Mesendoderm (in vitro differentiated cells): Measurements from ENCODE around the gene RABL6.

Experiments
- DNase-seq: peaks from one replicate; pipeline ENCODE4 v3.0.0; 2013
- H2AK5ac ChIP-seq: 2 replicates; pipeline ENCODE4 v1.6.1; 2013; ENCODE audit warnings: low read length, inconsistent platforms
- H2BK120ac ChIP-seq: 2 replicates; pipeline ENCODE4 v1.6.1; 2013; ENCODE audit warnings: low read depth, mild to moderate bottlenecking, low read length, moderate library complexity, mixed read lengths
- H2BK15ac ChIP-seq: replicated peaks from 2 replicates; pipeline ENCODE4 v1.6.1; 2013; ENCODE audit warnings: low read depth, mild to moderate bottlenecking, moderate library complexity
- H2BK5ac ChIP-seq: 2 replicates; pipeline ENCODE4 v1.6.1; 2013; ENCODE audit warnings: low read length, inconsistent platforms
- H3K18ac ChIP-seq: 2 replicates; pipeline ENCODE4 v1.6.1; 2013; ENCODE audit warnings: mild to moderate bottlenecking, low read length, mixed read lengths
- H3K23ac ChIP-seq: one replicate; pipeline ENCODE4 v1.6.1; 2013; ENCODE audit warnings: low read length
- H3K27ac ChIP-seq: 2 replicates; pipeline ENCODE4 v1.5.1; 2013; ENCODE audit warnings: low read depth, mild to moderate bottlenecking, inconsistent platforms, low read length, moderate library complexity
- H3K27me3 ChIP-seq: 2 replicates; pipeline ENCODE4 v1.6.1; 2013; ENCODE audit warnings: low read length, control low read depth, mild to moderate bottlenecking, inconsistent platforms; ENCODE audit not compliant: insufficient read depth, poor library complexity
- H3K36me3 ChIP-seq: 2 replicates; pipeline ENCODE4 v1.6.1; 2013; ENCODE audit warnings: low read length, inconsistent platforms; ENCODE audit not compliant: control insufficient read depth, insufficient read depth
- H3K4ac ChIP-seq: one replicate; pipeline ENCODE4 v1.6.1; 2013; ENCODE audit warnings: low read depth, mild to moderate bottlenecking, low read length, moderate library complexity
- H3K4me1 ChIP-seq: 2 replicates; pipeline ENCODE4 v1.6.1; 2013; ENCODE audit warnings: low read depth, low read length, inconsistent platforms; ENCODE audit not compliant: control insufficient read depth
- H3K4me2 ChIP-seq: 2 replicates; pipeline ENCODE4 v1.6.1; 2013; ENCODE audit warnings: low read length
- H3K4me3 ChIP-seq: 2 replicates; pipeline ENCODE4 v1.5.1; 2013; ENCODE audit warnings: mild to moderate bottlenecking, low read length
- H3K56ac ChIP-seq: one replicate; pipeline ENCODE4 v1.6.1; 2013; ENCODE audit warnings: low read length
- H3K79me1 ChIP-seq: 2 replicates; pipeline ENCODE4 v1.6.1; 2013; ENCODE audit warnings: low read length, inconsistent platforms
- H3K79me2 ChIP-seq: 2 replicates; pipeline ENCODE4 v1.6.1; 2013; ENCODE audit warnings: mild to moderate bottlenecking, low read length; ENCODE audit not compliant: control insufficient read depth, insufficient read depth
- H3K9ac ChIP-seq: 2 replicates; pipeline ENCODE4 v1.6.1; 2013; ENCODE audit warnings: low read length, inconsistent platforms
- H4K5ac ChIP-seq: one replicate; pipeline ENCODE4 v1.6.1; 2013; ENCODE audit warnings: low read length
- H4K8ac ChIP-seq: one replicate; pipeline ENCODE4 v1.6.1; 2013; ENCODE audit warnings: low read depth, mild to moderate bottlenecking, control low read depth, low read length, moderate library complexity
- WGBS: extraction: QIAGEN DNeasy Blood & Tissue Kit; methylation state at CpG from one replicate; pipeline ENCODE4 v1.1.7; 2013; ENCODE audit warnings: low lambda C conversion rate, missing lambda C conversion rate; ENCODE audit not compliant: insufficient coverage; ENCODE audit errors: extremely low coverage; 5-methylcytosine and 5-hydroxymethylcytosine counted together

RABL6 gene

GRCh38 chr9:136844761-136845464 is 37.2 kb downstream of the RABL6 start:
- no peak overlapping the region for H3K23ac ChIP-seq
- no peak overlapping the region for H3K56ac ChIP-seq
- no peak for DNase-seq
- H4K8ac ChIP-seq = no peak overlapping the region
- H3K79me2 ChIP-seq = no peaks in the 10 kb centered on the region
- H3K4me1 ChIP-seq = no peaks in the 10 kb centered on the region
- H3K27ac ChIP-seq = no peak overlapping the region
- no peak overlapping the region for H4K5ac ChIP-seq
- no peak overlapping the region for H3K9ac ChIP-seq
- H2BK5ac ChIP-seq = no peak overlapping the region
- no peaks in the 10 kb centered on the region for H3K36me3 ChIP-seq
- no peak overlapping the region for H2BK15ac ChIP-seq
- no peaks in the 10 kb centered on the region for H3K79me1 ChIP-seq
- H3K4me2 ChIP-seq = no peak overlapping the region
- no peak overlapping the region for H3K4me3 ChIP-seq
- no peak overlapping the region for H2BK120ac ChIP-seq
- no CpG with 5 or more reads among the region's 88 CpGs for WGBS
- H3K18ac ChIP-seq = no peak overlapping the region
- no peak overlapping the region for H2AK5ac ChIP-seq
- H3K4ac ChIP-seq = no peak overlapping the region
- H3K27me3 ChIP-seq = no peaks in the 10 kb centered on the region

- Histone ChIP-seq H2AK5ac (no peak overlapping the region), H3K4me1 (no peaks in the 10 kb centered on the region), H2BK120ac (no peak overlapping the region), H4K5ac (no peak overlapping the region), H3K79me1 (no peaks in the 10 kb centered on the region), H3K4me3 (no peak overlapping the region), H3K27me3 (no peaks in the 10 kb centered on the region), H3K9ac (no peak overlapping the region), H2BK15ac (no peak overlapping the region), H3K18ac (no peak overlapping the region), H3K36me3 (no peaks in the 10 kb centered on the region), H3K23ac (no peak overlapping the region), H3K56ac (no peak overlapping the region), H3K4ac (no peak overlapping the region), H2BK5ac (no peak overlapping the region), H3K79me2 (no peaks in the 10 kb centered on the region), H3K27ac (no peak overlapping the region), H4K8ac (no peak overlapping the region), H3K4me2 (no peak overlapping the region)
- no CpG with 5 or more reads among the region's 102 CpGs for WGBS
- no peak for DNase-seq
Measured at GRCh38 chr9:136845465-136846260, 37.9 kb downstream of the RABL6 start.

- H3K27me3 ChIP-seq = no peaks in the 10 kb centered on the region
- peak overlapping the region; percentile 75 for H3K9ac ChIP-seq
- no CpG with 5 or more reads among the region's 98 CpGs for WGBS
- H2BK120ac ChIP-seq = no peak overlapping the region
- H3K27ac ChIP-seq = no peak overlapping the region
- no peaks in the 10 kb centered on the region for H3K4me1 ChIP-seq
- no peak overlapping the region for H2BK15ac ChIP-seq
- H4K5ac ChIP-seq = no peak overlapping the region
- no peak overlapping the region for H3K4ac ChIP-seq
- no peak overlapping the region for H4K8ac ChIP-seq
- H3K36me3 ChIP-seq = no peaks in the 10 kb centered on the region
- peak overlapping the region; percentile 86 for H3K56ac ChIP-seq
- H3K18ac ChIP-seq = peak overlapping the region; percentile 11
- H3K79me1 ChIP-seq = no peaks in the 10 kb centered on the region
- no peak overlapping the region for H2BK5ac ChIP-seq
- no peak for DNase-seq
- no peaks in the 10 kb centered on the region for H3K79me2 ChIP-seq
- H3K4me2 ChIP-seq = peak overlapping the region; percentile 50
- no peak overlapping the region for H2AK5ac ChIP-seq
- H3K23ac ChIP-seq = no peak overlapping the region
- H3K4me3 ChIP-seq = no peak overlapping the region
Measured at GRCh38 chr9:136846376-136847087, 38.8 kb downstream of the RABL6 start.

- no peak overlapping the region for H2BK120ac ChIP-seq
- H3K56ac ChIP-seq = peak overlapping the region; percentile 99
- DNase-seq = peak; percentile 92
- no peaks in the 10 kb centered on the region for H3K27me3 ChIP-seq
- no peaks in the 10 kb centered on the region for H3K79me2 ChIP-seq
- no peak overlapping the region for H4K5ac ChIP-seq
- H3K79me1 ChIP-seq = no peaks in the 10 kb centered on the region
- peak overlapping the region; percentile 69 for H3K27ac ChIP-seq
- WGBS = no CpG with 5 or more reads among the region's 75 CpGs
- H2BK15ac ChIP-seq = no peak overlapping the region
- H3K4me3 ChIP-seq = peak overlapping the region; percentile 77
- no peaks in the 10 kb centered on the region for H3K36me3 ChIP-seq
- H2AK5ac ChIP-seq = no peak overlapping the region
- H3K4me1 ChIP-seq = no peaks in the 10 kb centered on the region
- H3K4ac ChIP-seq = peak overlapping the region; percentile 85
- H3K18ac ChIP-seq = peak overlapping the region; percentile 68
- H3K23ac ChIP-seq = no peak overlapping the region
- H4K8ac ChIP-seq = no peak overlapping the region
- no peak overlapping the region for H2BK5ac ChIP-seq
- H3K4me2 ChIP-seq = peak overlapping the region; percentile 90
- peak overlapping the region; percentile 82 for H3K9ac ChIP-seq
Measured at GRCh38 chr9:136847088-136847825, 39.5 kb downstream of the RABL6 start.

GRCh38 chr9:136847826-136848392 is 40.2 kb downstream of the RABL6 start:
- Histone ChIP-seq H3K4me1 (no peaks in the 10 kb centered on the region), H3K27ac (peak overlapping the region; percentile 69), H2BK120ac (no peak overlapping the region), H3K27me3 (no peaks in the 10 kb centered on the region), H2AK5ac (peak overlapping the region; percentile 91), H3K23ac (peak overlapping the region; percentile 17), H3K18ac (peak overlapping the region; percentile 85), H3K36me3 (no peaks in the 10 kb centered on the region), H2BK15ac (no peak overlapping the region), H2BK5ac (peak overlapping the region; percentile 1), H4K5ac (no peak overlapping the region), H3K79me2 (no peaks in the 10 kb centered on the region), H3K79me1 (no peaks in the 10 kb centered on the region), H3K9ac (peak overlapping the region; percentile 82), H4K8ac (no peak overlapping the region), H3K56ac (peak overlapping the region; percentile 99), H3K4ac (peak overlapping the region; percentile 85), H3K4me3 (peak overlapping the region; percentile 77), H3K4me2 (peak overlapping the region; percentile 90)
- no CpG with 5 or more reads among the region's 48 CpGs for WGBS
- DNase-seq = peak; percentile 91
